ENCODE results near the gene RGP1. TPM values are rescaled to one million over a fixed set of nuclear protein-coding genes. Genes with fewer than 3 reads are reported as not detected.

RGP1 gene
- 18.9 TPM for polyA plus RNA-seq (2013)

DNA sequence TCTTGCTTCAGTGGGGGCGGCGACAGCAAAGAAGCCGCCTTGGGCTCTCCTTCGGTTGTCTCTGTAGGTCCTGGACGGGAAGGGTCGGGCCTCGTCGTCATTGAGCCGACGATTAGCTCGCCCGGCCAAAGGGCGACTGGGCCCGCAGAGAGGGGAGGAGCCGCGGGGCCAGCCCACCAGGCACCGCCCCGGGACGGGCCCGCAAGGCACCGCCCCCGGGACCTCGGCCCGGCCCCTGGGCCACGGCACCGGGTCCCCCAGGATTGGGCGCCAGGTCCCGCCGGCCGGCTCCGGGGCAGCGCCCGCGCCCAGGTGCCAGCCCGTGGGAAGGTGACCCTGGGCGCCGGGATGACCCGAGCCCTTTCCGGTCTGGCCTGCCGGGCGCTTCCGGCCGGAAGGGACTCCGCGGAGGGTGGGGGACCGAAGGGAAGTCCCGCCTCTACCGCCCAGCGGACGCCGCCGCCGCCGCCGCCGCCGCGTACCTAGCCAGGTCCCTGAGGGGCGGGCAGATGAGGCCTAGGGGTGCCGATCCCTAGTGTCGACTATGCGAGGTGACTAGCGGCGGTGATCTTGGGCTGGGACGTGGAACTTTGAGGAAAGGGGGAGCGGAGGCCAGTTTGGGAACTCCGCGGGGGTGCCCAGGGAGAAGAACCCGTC, at the start of gene RGP1, which contains the start of gene GBA2:
Gene RGP1 (plus strand): TSS at position 430 of the 657 bp plus-strand sequence. CDS start 469 bp downstream, outside the sequence.
Gene GBA2 (minus strand): TSS at position 371 of the 657 bp plus-strand sequence. CDS start 524 bp downstream, outside the sequence.
- H3K27me3 ChIP-seq (replicated peaks in 2 of 5; ENCODE audit: control insufficient read depth in 4 of 5, insufficient read depth in 5 of 5, low read length in 4 of 5) = no peaks in the 10 kb centered on the region
- H3K27ac ChIP-seq (ENCODE audit: insufficient read depth in 1 of 2, low read depth in 1 of 2, low read length in 2 of 2, poor library complexity in 1 of 2, severe bottlenecking in 2 of 2) = peak within 1 kb of the TSS; percentile 18 to 84
- under 1% methylated on average over 59 of the region's 69 CpGs for WGBS (ENCODE audit: insufficient coverage)
- no peaks in the 10 kb centered on the region for H3K9me3 ChIP-seq (ENCODE audit: control extremely low read depth in 1 of 5, control insufficient read depth in 4 of 5, insufficient read depth in 2 of 5, low read depth in 1 of 5, low read length in 4 of 5)
- H3K4me1 ChIP-seq (ENCODE audit: control extremely low read depth in 1 of 4, control insufficient read depth in 4 of 4, insufficient read depth in 4 of 4, low read length in 3 of 4) = peaks cover 10 to 39% (median 34%) of the 10 kb centered on the region in 4 experiments
- DNase-seq = peak; percentile 32 to 72 (median 60)
- peak within 1 kb of the TSS; percentile 79 to 92 (median 86) for H3K4me3 ChIP-seq (ENCODE audit: control insufficient read depth in 1 of 7, extremely low read depth in 1 of 7, insufficient read depth in 4 of 7, low read depth in 2 of 7, low read length in 6 of 7)
- peaks cover 2 to 43% (median 29%) of the 10 kb centered on the region in 4 experiments for H3K36me3 ChIP-seq (ENCODE audit: control insufficient read depth in 4 of 4, insufficient read depth in 4 of 4, low read length in 3 of 4)
- POLR2A ChIA-PET = interaction anchor here (0.6 to 1.6 kb wide), 6 partner anchors 10 to 45 kb away, joined by 3 to 10 read pairs (median 4); partner anchors contain the start of genes CREB3 and TLN1
- CTCF ChIA-PET = interaction anchor here (0.7 to 15.7 kb wide), 14 partner anchors 9 to 133 kb away, joined by 3 to 190 read pairs (median 4); partner anchors contain the start of genes CCDC107, CREB3, RMRP and TLN1

DNA sequence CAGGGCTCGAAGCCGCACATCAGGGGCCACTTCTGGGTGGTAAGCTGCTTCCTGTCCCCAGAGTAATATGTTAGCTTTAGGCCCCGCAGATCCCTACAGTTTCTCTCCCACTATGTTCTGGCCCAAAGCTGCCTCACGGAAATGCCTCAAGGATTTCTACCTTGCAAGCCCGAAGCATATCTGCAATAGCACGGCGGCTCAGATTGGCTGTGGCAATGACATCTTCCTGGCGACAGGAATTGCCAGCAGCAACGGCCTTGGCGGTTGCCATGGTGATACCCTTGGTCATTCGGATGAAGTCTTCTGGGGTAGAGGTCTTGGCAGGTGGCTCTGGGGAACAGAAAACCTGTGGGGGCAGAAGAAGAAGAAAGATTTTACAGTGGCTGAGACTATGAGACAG, 49.1 kb upstream of the RGP1 start:
- ChIA-PET POLR2A (no interaction called here), CTCF (interaction anchor here (1.2 to 2.1 kb wide), 4 partner anchors 9 to 27 kb away, joined by 3 to 13 read pairs (median 5); no protein-coding TSS in a partner anchor)
- no peak overlapping the region for H3K4me3 ChIP-seq (ENCODE audit: control insufficient read depth in 1 of 7, extremely low read depth in 1 of 7, insufficient read depth in 4 of 7, low read depth in 2 of 7, low read length in 6 of 7)
- no peaks in the 10 kb centered on the region for H3K9me3 ChIP-seq (ENCODE audit: control extremely low read depth in 1 of 5, control insufficient read depth in 4 of 5, insufficient read depth in 2 of 5, low read depth in 1 of 5, low read length in 4 of 5)
- peaks cover 57 to 94% (median 87%) of the 10 kb centered on the region in 4 experiments for H3K36me3 ChIP-seq (ENCODE audit: control insufficient read depth in 4 of 4, insufficient read depth in 4 of 4, low read length in 3 of 4)
- H3K4me1 ChIP-seq (ENCODE audit: control extremely low read depth in 1 of 4, control insufficient read depth in 4 of 4, insufficient read depth in 4 of 4, low read length in 3 of 4) = no peaks in the 10 kb centered on the region
- 95% methylated on average over 11 of the region's 11 CpGs for WGBS (ENCODE audit: insufficient coverage)
- H3K27ac ChIP-seq (ENCODE audit: insufficient read depth in 1 of 2, low read depth in 1 of 2, low read length in 2 of 2, poor library complexity in 1 of 2, severe bottlenecking in 2 of 2) = no peak overlapping the region
- H3K27me3 ChIP-seq (replicated peaks in 2 of 5; ENCODE audit: control insufficient read depth in 4 of 5, insufficient read depth in 5 of 5, low read length in 4 of 5) = no peaks in the 10 kb centered on the region
- DNase-seq = no peak

- Histone ChIP-seq H3K36me3 (ENCODE audit: control insufficient read depth in 4 of 4, insufficient read depth in 4 of 4, low read length in 3 of 4) (peaks cover 54 to 98% (median 94%) of the 10 kb centered on the region in 4 experiments), H3K9me3 (ENCODE audit: control extremely low read depth in 1 of 5, control insufficient read depth in 4 of 5, insufficient read depth in 2 of 5, low read depth in 1 of 5, low read length in 4 of 5) (no peaks in the 10 kb centered on the region), H3K27ac (ENCODE audit: insufficient read depth in 1 of 2, low read depth in 1 of 2, low read length in 2 of 2, poor library complexity in 1 of 2, severe bottlenecking in 2 of 2) (no peak overlapping the region), H3K4me3 (ENCODE audit: control insufficient read depth in 1 of 7, extremely low read depth in 1 of 7, insufficient read depth in 4 of 7, low read depth in 2 of 7, low read length in 6 of 7) (no peak overlapping the region), H3K27me3 (replicated peaks in 2 of 5; ENCODE audit: control insufficient read depth in 4 of 5, insufficient read depth in 5 of 5, low read length in 4 of 5) (no peaks in the 10 kb centered on the region), H3K4me1 (ENCODE audit: control extremely low read depth in 1 of 4, control insufficient read depth in 4 of 4, insufficient read depth in 4 of 4, low read length in 3 of 4) (no peaks in the 10 kb centered on the region)
- CTCF ChIA-PET = interaction anchor here (1.2 to 2.1 kb wide), 6 partner anchors 10 to 37 kb away, joined by 3 to 13 read pairs (median 4); no protein-coding TSS in a partner anchor
- no peak for DNase-seq
- POLR2A ChIA-PET = no interaction called here
Observed at GRCh38 chr9:35700942-35701341, 48.1 kb upstream of the RGP1 start.

GRCh38 chr9:35702696-35703095, 46.4 kb upstream of the RGP1 start:
- Histone ChIP-seq H3K36me3 (ENCODE audit: control insufficient read depth in 4 of 4, insufficient read depth in 4 of 4, low read length in 3 of 4) (peaks cover 51 to 98% (median 94%) of the 10 kb centered on the region in 4 experiments), H3K4me3 (ENCODE audit: control insufficient read depth in 1 of 7, extremely low read depth in 1 of 7, insufficient read depth in 4 of 7, low read depth in 2 of 7, low read length in 6 of 7) (no peak overlapping the region), H3K27ac (ENCODE audit: insufficient read depth in 1 of 2, low read depth in 1 of 2, low read length in 2 of 2, poor library complexity in 1 of 2, severe bottlenecking in 2 of 2) (no peak overlapping the region), H3K4me1 (ENCODE audit: control extremely low read depth in 1 of 4, control insufficient read depth in 4 of 4, insufficient read depth in 4 of 4, low read length in 3 of 4) (no peaks in the 10 kb centered on the region), H3K9me3 (ENCODE audit: control extremely low read depth in 1 of 5, control insufficient read depth in 4 of 5, insufficient read depth in 2 of 5, low read depth in 1 of 5, low read length in 4 of 5) (no peaks in the 10 kb centered on the region), H3K27me3 (replicated peaks in 2 of 5; ENCODE audit: control insufficient read depth in 4 of 5, insufficient read depth in 5 of 5, low read length in 4 of 5) (no peaks in the 10 kb centered on the region)
- DNase-seq = no peak
- ChIA-PET CTCF (interaction anchor here (0.7 to 1.3 kb wide), 4 partner anchors 8 to 27 kb away, joined by 3 to 4 read pairs (median 4); no protein-coding TSS in a partner anchor), POLR2A (interaction anchor here (0.6 kb wide), 1 partner anchor 41 kb away, joined by 3 read pairs; no protein-coding TSS in a partner anchor)
- WGBS (ENCODE audit: insufficient coverage) = 90% methylated on average over 7 of the region's 7 CpGs

- H3K9me3 ChIP-seq (ENCODE audit: control extremely low read depth in 1 of 5, control insufficient read depth in 4 of 5, insufficient read depth in 2 of 5, low read depth in 1 of 5, low read length in 4 of 5) = no peaks in the 10 kb centered on the region
- H3K36me3 ChIP-seq (ENCODE audit: control insufficient read depth in 4 of 4, insufficient read depth in 4 of 4, low read length in 3 of 4) = peaks cover 50 to 98% (median 92%) of the 10 kb centered on the region in 4 experiments
- no peak overlapping the region for H3K27ac ChIP-seq (ENCODE audit: insufficient read depth in 1 of 2, low read depth in 1 of 2, low read length in 2 of 2, poor library complexity in 1 of 2, severe bottlenecking in 2 of 2)
- no peak for DNase-seq
- ChIA-PET CTCF (interaction anchor here (0.9 to 5.8 kb wide), 5 partner anchors 7 to 90 kb away, joined by 3 to 37 read pairs (median 3); no protein-coding TSS in a partner anchor), POLR2A (no interaction called here)
- 98% methylated on average over 26 of the region's 26 CpGs for WGBS (ENCODE audit: insufficient coverage)
- no peaks in the 10 kb centered on the region for H3K27me3 ChIP-seq (replicated peaks in 2 of 5; ENCODE audit: control insufficient read depth in 4 of 5, insufficient read depth in 5 of 5, low read length in 4 of 5)
- no peak overlapping the region for H3K4me3 ChIP-seq (ENCODE audit: control insufficient read depth in 1 of 7, extremely low read depth in 1 of 7, insufficient read depth in 4 of 7, low read depth in 2 of 7, low read length in 6 of 7)
- H3K4me1 ChIP-seq (ENCODE audit: control extremely low read depth in 1 of 4, control insufficient read depth in 4 of 4, insufficient read depth in 4 of 4, low read length in 3 of 4) = no peaks in the 10 kb centered on the region
Observed at GRCh38 chr9:35703906-35704672, 45.0 kb upstream of the RGP1 start.

- H3K9me3 ChIP-seq (ENCODE audit: control extremely low read depth in 1 of 5, control insufficient read depth in 4 of 5, insufficient read depth in 2 of 5, low read depth in 1 of 5, low read length in 4 of 5) = no peaks in the 10 kb centered on the region
- CTCF ChIA-PET = interaction anchor here (0.8 to 5.8 kb wide), 8 partner anchors 9 to 198 kb away, joined by 3 to 37 read pairs (median 4); partner anchors contain the start of gene ARHGEF39
Observed at GRCh38 chr9:35705372-35705771, 43.7 kb upstream of the RGP1 start.

More at GRCh38 chr9:35705372-35705771, 43.7 kb upstream of the RGP1 start:
- WGBS (ENCODE audit: insufficient coverage) = 96% methylated on average over 7 of the region's 8 CpGs
- POLR2A ChIA-PET = no interaction called here
- Histone ChIP-seq H3K4me3 (ENCODE audit: control insufficient read depth in 1 of 7, extremely low read depth in 1 of 7, insufficient read depth in 4 of 7, low read depth in 2 of 7, low read length in 6 of 7) (no peak overlapping the region), H3K36me3 (ENCODE audit: control insufficient read depth in 4 of 4, insufficient read depth in 4 of 4, low read length in 3 of 4) (peaks cover 40 to 93% (median 85%) of the 10 kb centered on the region in 4 experiments), H3K27ac (ENCODE audit: insufficient read depth in 1 of 2, low read depth in 1 of 2, low read length in 2 of 2, poor library complexity in 1 of 2, severe bottlenecking in 2 of 2) (no peak overlapping the region), H3K27me3 (replicated peaks in 2 of 5; ENCODE audit: control insufficient read depth in 4 of 5, insufficient read depth in 5 of 5, low read length in 4 of 5) (no peaks in the 10 kb centered on the region), H3K4me1 (ENCODE audit: control extremely low read depth in 1 of 4, control insufficient read depth in 4 of 4, insufficient read depth in 4 of 4, low read length in 3 of 4) (no peaks in the 10 kb centered on the region)
- no peak for DNase-seq

Measured in common myeloid progenitor, CD34-positive (primary cell).